HG03378 (cell line): Measurements from ENCODE around the gene MRPL51.
"Not testable (repeated sequence)": the region's sequence is repeated elsewhere in the genome, so short reads cannot be mapped to it uniquely, and the experiment has no call there.

Experiments
- ATAC-seq: cut with Tn5 transposase; IDR thresholded peaks from one replicate; pipeline ENCODE4 v1.9.1; 2021; ENCODE audit warnings: mild to moderate bottlenecking, moderate library complexity; ENCODE audit not compliant: unreplicated experiment

The MRPL51 gene

GRCh38 chr12:6492838-6493496 lies at the start of gene MRPL51:
Gene MRPL51, minus strand, starts transcription at chr12:6493262. Its CDS starts 126 bp downstream, at chr12:6493136.
- peak; percentile 39 for ATAC-seq

- no peak for ATAC-seq
Measured at GRCh38 chr12:6542209-6543009, 49.3 kb upstream of the MRPL51 start.

- ATAC-seq = no peak
Measured at GRCh38 chr12:6541371-6542165, 48.5 kb upstream of the MRPL51 start.

GRCh38 chr12:6540181-6540877 lies 47.3 kb upstream of the MRPL51 start:
- no peak for ATAC-seq

GRCh38 chr12:6539707-6540134 lies 46.7 kb upstream of the MRPL51 start:
- ATAC-seq = no peak

- no peak for ATAC-seq
Measured at GRCh38 chr12:6539314-6539682, 46.2 kb upstream of the MRPL51 start.

GRCh38 chr12:6538420-6539313 lies 45.6 kb upstream of the MRPL51 start:
- ATAC-seq = no peak

GRCh38 chr12:6537580-6538419 lies 44.7 kb upstream of the MRPL51 start:
- ATAC-seq = not testable (repeated sequence)

GRCh38 chr12:6536894-6537579 lies 44.0 kb upstream of the MRPL51 start:
- ATAC-seq = no peak

GRCh38 chr12:6535960-6536847 lies 43.1 kb upstream of the MRPL51 start:
- ATAC-seq = no peak

GRCh38 chr12:6535697-6535946 lies 42.6 kb upstream of the MRPL51 start:
- ATAC-seq = no peak

GRCh38 chr12:6534945-6535696 lies 42.1 kb upstream of the MRPL51 start:
- no peak for ATAC-seq

- no peak for ATAC-seq
Measured at GRCh38 chr12:6534695-6534944, 41.6 kb upstream of the MRPL51 start.

GRCh38 chr12:6533923-6534694 lies 41.0 kb upstream of the MRPL51 start, which contains the start of gene GAPDH:
Gene GAPDH, plus strand, starts transcription at chr12:6534517. Its CDS starts 316 bp downstream, at chr12:6534833.
- ATAC-seq = peak; percentile 41

- ATAC-seq = no peak
Measured at GRCh38 chr12:6533653-6533922, 40.5 kb upstream of the MRPL51 start.

GRCh38 chr12:6532927-6533652 lies 40.0 kb upstream of the MRPL51 start:
- no peak for ATAC-seq
